ENCODE measurements around the gene RBMS3. TPM values are rescaled to one million over a fixed set of nuclear protein-coding genes. Genes with fewer than 3 reads are reported as not detected.

RBMS3 gene
- total and polyA plus RNA-seq, 5 donors = 8.9 to 66.7 (median 56.5) TPM

DNA sequence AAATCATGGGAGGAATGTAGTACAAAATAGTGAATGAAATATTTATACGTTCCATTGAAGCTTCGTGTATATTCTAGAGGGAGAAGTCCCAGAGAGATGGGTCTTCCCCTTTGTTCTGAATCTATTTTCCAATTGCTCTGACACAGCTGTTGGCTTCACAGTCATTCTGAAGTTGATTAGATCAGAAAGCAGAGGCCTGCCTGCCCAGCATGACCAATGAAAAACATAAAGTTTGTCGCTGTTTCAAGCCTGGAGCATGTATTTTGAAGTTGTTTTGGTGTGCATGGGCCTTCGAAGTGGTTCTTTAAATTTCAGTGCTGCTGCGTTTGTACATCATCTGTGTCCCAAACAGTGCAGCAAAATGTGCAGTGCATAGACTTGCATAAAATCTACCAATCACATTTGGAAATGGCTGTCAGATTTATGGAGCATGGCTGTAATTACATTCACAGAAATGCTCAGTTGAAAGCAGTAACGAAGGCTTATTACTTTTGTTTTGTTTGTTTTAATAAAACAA lies 31.0 kb upstream of the RBMS3 start:
- no peaks in the 10 kb centered on the region for H3K4me1 ChIP-seq (ENCODE audit: control insufficient read depth, insufficient read depth, low read length)
- intact Hi-C loops (cut with DNase I) = no loop called here
- H3K4me3 ChIP-seq (ENCODE audit: low read length) = no peak overlapping the region
- H3K27ac ChIP-seq (ENCODE audit: low read length) = no peak overlapping the region
- 88% methylated on average over 6 of the region's 6 CpGs for WGBS
- H3K27me3 ChIP-seq (ENCODE audit: control insufficient read depth, insufficient read depth) = no peaks in the 10 kb centered on the region
- no peak for ATAC-seq
- no peaks in the 10 kb centered on the region for H3K9me3 ChIP-seq (ENCODE audit: control insufficient read depth, low read length)
- no peak for DNase-seq

DNA sequence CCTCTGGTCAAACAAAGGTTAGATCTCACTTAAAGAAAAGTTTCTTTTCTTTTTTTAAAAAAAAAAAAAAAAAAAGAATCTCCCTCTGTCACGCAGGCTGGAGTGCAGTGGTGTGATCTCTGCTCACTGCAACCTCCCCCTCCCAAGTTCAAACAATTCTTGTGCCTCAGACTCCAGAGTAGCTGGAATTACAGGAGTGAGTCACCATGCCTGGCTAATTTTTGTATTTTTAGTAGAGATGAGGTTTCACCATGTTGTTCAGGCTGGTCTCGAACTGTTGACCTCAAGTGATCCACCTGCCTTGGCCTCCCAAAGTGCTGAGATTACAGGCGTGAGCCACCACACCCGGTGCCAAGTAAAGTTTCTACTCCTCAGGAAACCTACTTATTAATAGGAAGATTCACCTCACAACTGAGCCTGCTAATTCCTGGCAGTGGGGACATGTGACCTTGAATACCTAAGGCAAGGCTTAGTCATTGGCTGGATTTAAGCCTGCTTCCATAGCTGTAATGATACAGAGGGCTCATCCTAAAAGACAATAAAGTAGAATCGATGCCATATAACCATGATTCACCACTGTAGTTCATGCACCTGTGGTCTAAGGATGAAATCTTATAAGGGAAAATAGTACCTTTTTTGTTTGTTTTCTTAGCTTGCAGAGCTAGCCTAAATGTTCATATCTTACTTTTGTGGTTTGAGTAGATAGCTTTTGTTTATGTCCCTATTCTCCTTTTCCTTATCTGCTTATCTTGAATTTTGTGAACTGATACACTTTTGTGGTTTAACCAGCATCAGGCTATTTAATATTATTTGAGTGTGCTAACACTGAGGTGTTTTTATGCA lies 24.8 kb upstream of the RBMS3 start:
- H3K4me3 ChIP-seq (ENCODE audit: low read length) = no peak overlapping the region
- H3K9me3 ChIP-seq (ENCODE audit: control insufficient read depth, low read length) = no peaks in the 10 kb centered on the region
- H3K27ac ChIP-seq (ENCODE audit: low read length) = no peak overlapping the region
- DNase-seq (no peak), ATAC-seq (no peak)
- H3K27me3 ChIP-seq (ENCODE audit: control insufficient read depth, insufficient read depth) = no peaks in the 10 kb centered on the region
- WGBS = 91% methylated on average over 5 of the region's 5 CpGs
- H3K4me1 ChIP-seq (ENCODE audit: control insufficient read depth, insufficient read depth, low read length) = no peaks in the 10 kb centered on the region
- intact Hi-C loops (cut with DNase I) = no loop called here

DNA sequence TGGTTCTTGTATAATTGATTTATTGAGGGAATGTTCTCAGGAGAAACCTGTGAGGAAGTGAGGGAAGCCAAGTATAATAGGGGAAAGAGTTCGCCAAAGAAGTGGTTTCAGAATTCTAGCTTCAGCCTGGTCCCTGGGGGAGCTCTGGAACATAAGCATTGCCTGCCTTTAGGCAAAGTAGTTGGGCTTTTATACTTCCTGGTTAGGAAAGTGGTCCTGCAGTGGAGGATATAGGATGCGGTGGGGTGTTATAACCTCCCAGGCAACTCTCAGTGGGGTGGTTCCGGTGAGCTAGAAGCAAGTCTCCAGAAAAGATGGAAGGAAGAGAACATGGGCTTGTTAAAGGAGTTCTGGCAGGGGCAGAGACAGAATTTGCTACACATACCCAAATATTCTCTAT lies 22.7 kb upstream of the RBMS3 start:
- no peak for DNase-seq
- no peaks in the 10 kb centered on the region for H3K27me3 ChIP-seq (ENCODE audit: control insufficient read depth, insufficient read depth)
- no peaks in the 10 kb centered on the region for H3K9me3 ChIP-seq (ENCODE audit: control insufficient read depth, low read length)
- WGBS = 95% methylated on average over 3 of the region's 3 CpGs
- no peak overlapping the region for H3K4me3 ChIP-seq (ENCODE audit: low read length)
- intact Hi-C loops (cut with DNase I) = no loop called here
- no peaks in the 10 kb centered on the region for H3K4me1 ChIP-seq (ENCODE audit: control insufficient read depth, insufficient read depth, low read length)
- ATAC-seq = no peak
- no peak overlapping the region for H3K27ac ChIP-seq (ENCODE audit: low read length)

DNA sequence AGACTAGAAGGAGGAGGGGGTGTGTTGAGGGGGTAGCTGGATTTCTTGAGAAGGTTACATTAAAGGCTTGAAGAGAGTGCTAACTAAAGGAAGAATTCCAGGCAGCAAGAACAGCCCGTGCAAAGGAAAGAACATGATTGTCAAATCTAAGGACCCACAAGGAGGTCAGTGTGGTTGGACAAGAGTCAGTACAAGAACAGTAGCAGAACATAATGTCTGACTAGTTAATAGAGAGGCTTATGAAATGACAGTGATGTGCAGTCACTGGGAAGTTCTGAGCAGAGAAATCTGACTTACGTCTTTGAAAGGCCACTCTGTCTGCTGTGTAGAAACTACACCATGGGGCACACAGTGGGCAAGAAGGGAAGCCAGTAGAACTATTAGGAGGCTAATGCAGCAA lies 19.8 kb upstream of the RBMS3 start:
- no peaks in the 10 kb centered on the region for H3K9me3 ChIP-seq (ENCODE audit: control insufficient read depth, low read length)
- ATAC-seq (no peak), DNase-seq (no peak)
- no peaks in the 10 kb centered on the region for H3K27me3 ChIP-seq (ENCODE audit: control insufficient read depth, insufficient read depth)
- WGBS = 86% methylated on average over 2 of the region's 2 CpGs
- intact Hi-C loops (cut with DNase I) = no loop called here
- H3K4me3 ChIP-seq (ENCODE audit: low read length) = no peak overlapping the region
- H3K4me1 ChIP-seq (ENCODE audit: control insufficient read depth, insufficient read depth, low read length) = no peaks in the 10 kb centered on the region
- H3K27ac ChIP-seq (ENCODE audit: low read length) = no peak overlapping the region

DNA sequence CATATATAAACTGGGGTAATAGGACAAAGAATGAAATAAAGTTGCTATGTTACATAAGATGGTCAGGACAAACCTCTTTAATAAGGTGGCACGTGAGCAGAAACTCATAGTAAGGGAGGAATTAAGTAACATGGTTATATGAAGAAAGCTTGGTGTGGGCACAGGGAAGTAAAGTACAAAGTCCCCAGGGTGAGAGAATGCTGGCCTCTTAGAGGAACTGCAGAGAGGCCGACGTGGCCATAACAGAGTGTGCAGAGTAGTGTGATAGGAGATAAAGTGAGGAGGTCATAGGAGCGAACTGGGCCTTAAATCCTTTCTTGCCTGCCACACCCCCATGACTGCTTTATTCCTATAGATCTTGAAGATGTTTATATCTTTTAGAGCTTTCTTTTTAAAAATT lies 17.4 kb upstream of the RBMS3 start:
- Histone ChIP-seq H3K27ac (ENCODE audit: low read length) (no peak overlapping the region), H3K4me1 (ENCODE audit: control insufficient read depth, insufficient read depth, low read length) (no peaks in the 10 kb centered on the region), H3K9me3 (ENCODE audit: control insufficient read depth, low read length) (no peaks in the 10 kb centered on the region), H3K4me3 (ENCODE audit: low read length) (no peak overlapping the region), H3K27me3 (ENCODE audit: control insufficient read depth, insufficient read depth) (no peaks in the 10 kb centered on the region)
- ATAC-seq (no peak), DNase-seq (no peak)
- WGBS = 94% methylated on average over 4 of the region's 4 CpGs
- intact Hi-C loops (cut with DNase I) = no loop called here

DNA sequence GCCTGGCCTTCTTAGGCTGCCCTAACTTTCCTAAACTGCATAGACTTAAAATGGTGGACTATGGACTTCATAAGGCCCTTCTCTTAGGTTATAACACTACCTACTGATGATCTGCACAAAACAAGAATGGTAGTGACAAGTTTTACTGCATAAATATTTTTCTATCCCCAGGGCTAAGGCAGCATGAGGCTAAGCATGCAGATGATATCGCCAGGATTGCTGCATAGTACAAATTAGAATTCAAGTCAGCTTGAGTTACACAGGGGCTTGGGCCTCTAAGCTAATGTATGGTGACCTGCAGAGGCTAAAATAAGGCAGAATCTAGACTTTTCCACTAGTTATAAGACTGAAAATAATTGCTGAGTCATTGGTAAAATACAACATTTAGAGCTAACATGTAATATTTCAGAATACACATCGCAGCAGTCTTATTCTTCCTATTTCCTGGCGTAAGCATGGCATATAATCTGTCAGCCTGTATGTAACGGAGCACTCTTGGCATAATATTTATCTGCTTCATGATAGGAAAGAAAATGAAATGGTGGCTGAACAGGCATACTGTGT lies 15.3 kb upstream of the RBMS3 start:
- ATAC-seq (no peak), DNase-seq (no peak)
- 92% methylated on average over 4 of the region's 4 CpGs for WGBS
- no peak overlapping the region for H3K4me3 ChIP-seq (ENCODE audit: low read length)
- no peak overlapping the region for H3K27ac ChIP-seq (ENCODE audit: low read length)
- H3K27me3 ChIP-seq (ENCODE audit: control insufficient read depth, insufficient read depth) = no peaks in the 10 kb centered on the region
- intact Hi-C loops (cut with DNase I) = no loop called here
- no peaks in the 10 kb centered on the region for H3K9me3 ChIP-seq (ENCODE audit: control insufficient read depth, low read length)
- H3K4me1 ChIP-seq (ENCODE audit: control insufficient read depth, insufficient read depth, low read length) = no peaks in the 10 kb centered on the region

DNA sequence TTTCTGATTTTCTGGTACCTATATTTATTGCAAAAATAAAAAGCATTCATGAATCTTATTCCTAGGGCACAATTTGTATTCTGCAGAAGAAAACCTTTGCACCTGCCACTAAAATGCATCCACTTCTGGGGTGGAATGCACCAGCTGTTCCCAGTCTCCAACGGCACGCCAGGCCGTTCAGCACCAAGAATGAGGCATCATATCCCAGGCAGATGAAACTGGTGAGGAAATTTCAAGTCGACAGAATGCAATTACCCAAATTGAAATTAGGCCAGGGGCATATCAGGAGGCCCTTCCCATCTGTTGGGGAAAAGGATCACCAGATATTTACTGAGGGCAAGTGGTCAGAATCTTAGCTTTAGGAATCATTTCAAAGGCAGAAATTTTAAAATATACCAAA lies 13.6 kb upstream of the RBMS3 start:
- 76% methylated on average over 4 of the region's 4 CpGs for WGBS
- Histone ChIP-seq H3K27ac (ENCODE audit: low read length) (no peak overlapping the region), H3K9me3 (ENCODE audit: control insufficient read depth, low read length) (no peaks in the 10 kb centered on the region), H3K4me1 (ENCODE audit: control insufficient read depth, insufficient read depth, low read length) (no peaks in the 10 kb centered on the region), H3K4me3 (ENCODE audit: low read length) (no peak overlapping the region), H3K27me3 (ENCODE audit: control insufficient read depth, insufficient read depth) (no peaks in the 10 kb centered on the region)
- DNase-seq (no peak), ATAC-seq (no peak)
- intact Hi-C loops (cut with DNase I) = no loop called here

DNA sequence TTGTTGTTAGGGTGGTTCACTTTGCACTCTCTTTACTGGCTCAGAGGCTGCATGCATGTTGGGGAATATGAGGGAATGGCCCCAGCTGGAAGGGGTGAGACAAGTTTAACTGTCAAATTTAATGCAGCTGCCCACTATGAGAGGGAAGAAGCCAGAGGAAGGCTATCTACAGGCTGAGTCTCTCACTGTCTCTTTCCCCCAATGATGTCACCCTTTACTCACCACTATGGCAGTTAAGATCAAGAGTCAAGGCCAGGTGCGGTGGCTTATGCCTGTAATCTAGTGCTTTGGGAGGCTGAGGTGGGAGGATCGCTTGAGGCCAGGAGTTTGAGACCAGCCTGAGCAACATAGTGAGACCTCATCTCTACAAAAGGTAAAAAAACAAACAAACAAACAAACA lies 12.2 kb upstream of the RBMS3 start:
- intact Hi-C loops (cut with DNase I) = no loop called here
- no peaks in the 10 kb centered on the region for H3K27me3 ChIP-seq (ENCODE audit: control insufficient read depth, insufficient read depth)

DNA sequence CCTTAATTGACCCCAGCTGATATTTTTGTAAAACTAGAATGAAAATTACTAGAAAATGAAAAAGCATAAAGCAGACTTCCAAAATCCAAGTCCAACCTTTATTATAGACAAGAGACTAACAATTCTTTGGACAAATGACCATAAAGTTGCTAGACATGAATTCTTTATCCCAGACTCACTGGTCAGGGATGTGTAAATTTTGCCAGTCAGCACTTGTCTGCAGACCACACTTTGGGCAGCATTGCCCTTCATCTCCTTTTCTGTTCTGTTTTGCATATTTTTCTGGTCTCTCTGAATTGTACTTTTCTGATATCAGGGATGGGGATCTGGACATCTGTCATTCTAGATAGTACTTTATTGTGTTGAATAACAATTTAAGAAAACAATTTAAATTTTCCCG lies 10.1 kb upstream of the RBMS3 start:
- intact Hi-C loops (cut with DNase I) = loop anchor here in 1 of 4 donors (10.0 kb wide), 1 partner anchor 96 kb away; no protein-coding TSS in a partner anchor
- WGBS = 96% methylated on average over 1 of the region's 1 CpG

More for the DNA sequence above, 12.2 kb upstream of the RBMS3 start:
- H3K4me3 ChIP-seq (ENCODE audit: low read length) = no peak overlapping the region
- no peaks in the 10 kb centered on the region for H3K4me1 ChIP-seq (ENCODE audit: control insufficient read depth, insufficient read depth, low read length)
- H3K27ac ChIP-seq (ENCODE audit: low read length) = no peak overlapping the region
- H3K9me3 ChIP-seq (ENCODE audit: control insufficient read depth, low read length) = no peaks in the 10 kb centered on the region
- no peak for ATAC-seq
- no peak for DNase-seq
- WGBS = 97% methylated on average over 2 of the region's 2 CpGs

DNA sequence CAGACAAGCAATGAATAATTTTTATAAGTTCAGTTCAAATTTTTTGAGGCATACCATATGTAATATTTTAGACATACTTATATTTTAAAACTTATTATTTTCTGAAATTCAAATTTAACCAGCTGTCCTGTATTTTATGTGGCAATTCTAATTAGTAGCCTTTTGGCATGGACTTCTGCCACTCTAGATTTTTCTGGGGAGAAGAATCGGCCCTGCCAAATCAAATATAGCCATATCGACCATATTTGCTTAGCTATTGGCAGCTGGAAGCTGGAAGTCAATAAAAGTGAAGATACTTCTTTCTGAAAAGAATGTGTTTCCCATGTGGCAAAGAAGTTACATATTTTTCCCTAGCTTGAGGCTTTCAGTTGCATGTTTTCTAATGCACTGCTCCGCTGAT lies 9.4 kb upstream of the RBMS3 start:
- WGBS = 77% methylated on average over 3 of the region's 3 CpGs
- Histone ChIP-seq H3K4me3 (ENCODE audit: low read length) (no peak overlapping the region), H3K27ac (ENCODE audit: low read length) (no peak overlapping the region), H3K9me3 (ENCODE audit: control insufficient read depth, low read length) (no peaks in the 10 kb centered on the region), H3K4me1 (ENCODE audit: control insufficient read depth, insufficient read depth, low read length) (no peaks in the 10 kb centered on the region), H3K27me3 (ENCODE audit: control insufficient read depth, insufficient read depth) (no peaks in the 10 kb centered on the region)
- DNase-seq (no peak), ATAC-seq (no peak)
- intact Hi-C loops (cut with DNase I) = loop anchor here in 1 of 4 donors (10.0 kb wide), 1 partner anchor 97 kb away; no protein-coding TSS in a partner anchor

More for the DNA sequence above, 10.1 kb upstream of the RBMS3 start:
- DNase-seq (no peak), ATAC-seq (no peak)
- no peaks in the 10 kb centered on the region for H3K9me3 ChIP-seq (ENCODE audit: control insufficient read depth, low read length)
- H3K27ac ChIP-seq (ENCODE audit: low read length) = no peak overlapping the region
- H3K27me3 ChIP-seq (ENCODE audit: control insufficient read depth, insufficient read depth) = no peaks in the 10 kb centered on the region
- H3K4me1 ChIP-seq (ENCODE audit: control insufficient read depth, insufficient read depth, low read length) = no peaks in the 10 kb centered on the region
- H3K4me3 ChIP-seq (ENCODE audit: low read length) = no peak overlapping the region

DNA sequence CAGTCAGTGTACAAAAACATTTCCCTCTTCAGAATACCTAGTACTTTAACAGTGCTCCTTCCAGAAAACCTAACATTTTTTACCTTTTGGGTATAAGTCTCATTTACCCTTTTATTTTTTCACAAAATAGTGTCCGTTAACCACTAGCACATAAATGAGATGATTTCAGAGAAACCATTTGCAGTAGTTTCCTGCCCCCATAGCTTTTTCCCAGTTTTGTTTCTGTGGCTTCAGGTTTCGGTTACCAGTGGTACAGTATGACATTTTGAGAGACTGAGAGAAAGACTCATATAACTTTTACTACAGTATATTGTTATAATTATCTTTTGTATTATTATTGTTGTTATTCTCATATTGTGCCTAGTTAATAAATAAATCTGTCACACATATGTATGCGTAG lies 6.2 kb upstream of the RBMS3 start:
- DNase-seq (no peak), ATAC-seq (no peak)
- intact Hi-C loops (cut with DNase I) = loop anchor here in 1 of 4 donors (10.0 kb wide), 1 partner anchor 100 kb away; no protein-coding TSS in a partner anchor
- no peak overlapping the region for H3K4me3 ChIP-seq (ENCODE audit: low read length)
- no peaks in the 10 kb centered on the region for H3K27me3 ChIP-seq (ENCODE audit: control insufficient read depth, insufficient read depth)
- H3K9me3 ChIP-seq (ENCODE audit: control insufficient read depth, low read length) = no peaks in the 10 kb centered on the region
- WGBS = 97% methylated on average over 3 of the region's 3 CpGs
- H3K4me1 ChIP-seq (ENCODE audit: control insufficient read depth, insufficient read depth, low read length) = peaks cover 4% of the 10 kb centered on the region
- H3K27ac ChIP-seq (ENCODE audit: low read length) = no peak overlapping the region

Data from right cardiac atrium (tissue), 5 donors.